Hematopoietic multipotent progenitor cell treated with erythropoietin and hydrocortisone succinate and interleukin-3 and kit ligand, for 15 days (in vitro differentiated cells): Measurements from ENCODE around the gene SHROOM3.
"Not testable (repeated sequence)": the region's sequence is repeated elsewhere in the genome, so short reads cannot be mapped to it uniquely, and the experiment has no call there.

Experiments
- DNase-seq: peaks from one replicate; pipeline ENCODE4 v3.0.0-alpha.2; 2015; ENCODE audit warnings: low spot score

Gene SHROOM3

GRCh38 chr4:76723924-76724323, 288.9 kb downstream of the SHROOM3 start:
- no peak for DNase-seq

DNA sequence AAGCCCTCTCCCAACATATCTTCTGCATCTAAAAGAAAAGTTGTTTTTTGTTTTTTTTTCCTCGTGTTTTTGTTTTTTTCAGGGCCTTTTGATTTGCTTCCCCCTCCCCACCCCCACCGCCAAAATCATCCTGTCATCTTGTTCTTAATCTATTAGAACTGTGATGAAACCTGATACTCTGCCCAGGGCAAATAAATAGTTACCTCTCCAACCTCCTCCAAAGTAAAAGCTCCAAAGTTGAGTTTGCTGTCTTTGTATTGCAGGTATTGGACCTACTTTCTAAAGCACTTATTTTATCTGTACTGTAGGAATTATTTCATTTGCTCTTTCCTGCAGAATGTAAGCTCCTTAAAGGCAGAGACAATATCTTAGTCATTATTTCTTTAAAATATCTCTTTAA, 290.0 kb downstream of the SHROOM3 start:
- no peak for DNase-seq

- no peak for DNase-seq
Observed at GRCh38 chr4:76726176-76726575, 291.1 kb downstream of the SHROOM3 start.

GRCh38 chr4:76726631-76727030, 291.6 kb downstream of the SHROOM3 start:
- no peak for DNase-seq

GRCh38 chr4:76727934-76728333, 292.9 kb downstream of the SHROOM3 start:
- DNase-seq = not testable (repeated sequence)

GRCh38 chr4:76729460-76729859, 294.4 kb downstream of the SHROOM3 start:
- DNase-seq = no peak

DNA sequence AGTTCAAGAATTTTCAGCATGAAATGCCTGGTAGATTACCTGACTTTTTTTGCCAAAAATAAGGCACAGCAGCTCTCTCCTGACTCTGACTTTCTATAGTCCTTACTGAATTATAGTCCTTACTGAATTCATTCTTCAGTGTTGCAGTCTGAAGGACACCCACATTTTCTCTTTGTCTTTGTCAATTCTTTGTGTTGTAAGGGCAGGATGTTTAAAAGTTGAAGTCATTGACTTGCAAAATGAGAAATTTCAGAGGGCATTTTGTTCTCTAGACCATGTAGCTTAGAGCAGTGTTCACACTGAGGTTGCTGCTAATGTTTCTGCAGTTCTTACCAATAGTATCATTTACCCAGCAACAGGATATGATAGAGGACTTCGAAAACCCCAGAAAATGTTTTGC, 295.0 kb downstream of the SHROOM3 start:
- no peak for DNase-seq

GRCh38 chr4:76732246-76732645, 297.2 kb downstream of the SHROOM3 start:
- DNase-seq = no peak

DNA sequence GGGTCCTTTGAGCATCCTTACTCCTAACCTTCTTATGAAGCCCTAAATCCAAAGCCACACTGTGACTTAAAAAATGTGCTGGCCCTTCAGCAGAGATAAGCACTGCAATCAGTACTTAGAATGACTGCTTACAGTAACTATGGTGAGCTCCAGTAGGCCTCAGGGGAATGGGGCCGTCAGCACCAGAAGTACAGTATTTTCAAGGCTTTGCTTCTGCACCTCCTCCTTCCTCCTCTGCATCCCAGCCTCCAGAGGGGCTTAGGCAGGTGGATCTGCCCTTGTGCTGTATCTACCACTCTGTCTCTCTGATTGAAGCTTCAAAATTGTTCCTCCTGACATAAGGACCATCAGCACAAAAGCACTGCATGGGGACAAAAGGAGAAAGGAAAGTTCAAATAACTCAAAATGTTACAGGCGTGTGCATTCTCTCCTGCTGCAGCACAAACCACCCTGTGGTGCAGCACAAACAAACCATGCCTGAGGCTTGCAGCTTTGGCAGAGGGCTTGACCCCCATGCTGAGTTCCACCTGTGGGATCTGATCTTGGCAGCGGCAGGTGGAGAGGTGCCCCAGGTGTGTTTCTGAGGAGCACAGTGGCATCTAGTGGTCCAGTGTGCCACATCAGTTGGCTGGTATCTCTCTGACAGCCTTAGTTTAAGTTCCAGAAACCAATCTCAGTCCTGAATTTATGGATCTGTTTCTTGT, 298.2 kb downstream of the SHROOM3 start:
- no peak for DNase-seq

DNA sequence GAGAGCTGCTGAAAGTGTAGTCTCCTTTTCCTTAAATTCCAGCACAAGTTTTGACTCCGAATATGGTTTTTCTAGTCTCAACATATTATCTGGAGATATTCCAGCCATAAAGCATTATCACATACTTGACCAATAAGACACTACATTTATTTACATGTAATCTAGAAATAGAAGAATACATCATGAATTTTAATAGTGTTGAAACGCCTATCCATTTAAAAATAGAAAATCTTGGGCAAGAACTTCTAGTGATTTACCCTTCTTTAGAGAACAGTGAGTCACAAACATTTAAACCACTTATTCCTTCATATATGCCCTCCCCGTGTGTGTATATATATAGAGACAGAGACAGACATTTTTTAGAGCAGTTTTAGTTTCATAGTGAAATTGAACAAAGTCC, 301.4 kb downstream of the SHROOM3 start:
- DNase-seq = no peak

- no peak for DNase-seq
Observed at GRCh38 chr4:76737180-76737579, 302.2 kb downstream of the SHROOM3 start.

DNA sequence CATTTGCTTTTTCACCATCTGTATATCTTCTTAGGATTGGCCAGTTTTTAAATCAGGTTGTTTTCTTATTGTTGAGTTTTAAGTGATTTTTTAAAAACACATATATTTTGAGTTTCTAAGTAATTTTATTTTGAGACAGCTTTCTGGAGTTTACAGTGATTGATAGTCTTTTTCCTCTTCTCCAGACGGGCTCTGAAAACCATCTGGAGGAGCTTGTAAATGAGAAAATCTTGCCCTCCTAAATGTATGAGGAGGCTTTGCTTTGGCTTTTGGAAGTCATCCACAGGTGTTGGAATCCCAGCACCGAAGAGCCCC, 302.7 kb downstream of the SHROOM3 start:
- DNase-seq = no peak

DNA sequence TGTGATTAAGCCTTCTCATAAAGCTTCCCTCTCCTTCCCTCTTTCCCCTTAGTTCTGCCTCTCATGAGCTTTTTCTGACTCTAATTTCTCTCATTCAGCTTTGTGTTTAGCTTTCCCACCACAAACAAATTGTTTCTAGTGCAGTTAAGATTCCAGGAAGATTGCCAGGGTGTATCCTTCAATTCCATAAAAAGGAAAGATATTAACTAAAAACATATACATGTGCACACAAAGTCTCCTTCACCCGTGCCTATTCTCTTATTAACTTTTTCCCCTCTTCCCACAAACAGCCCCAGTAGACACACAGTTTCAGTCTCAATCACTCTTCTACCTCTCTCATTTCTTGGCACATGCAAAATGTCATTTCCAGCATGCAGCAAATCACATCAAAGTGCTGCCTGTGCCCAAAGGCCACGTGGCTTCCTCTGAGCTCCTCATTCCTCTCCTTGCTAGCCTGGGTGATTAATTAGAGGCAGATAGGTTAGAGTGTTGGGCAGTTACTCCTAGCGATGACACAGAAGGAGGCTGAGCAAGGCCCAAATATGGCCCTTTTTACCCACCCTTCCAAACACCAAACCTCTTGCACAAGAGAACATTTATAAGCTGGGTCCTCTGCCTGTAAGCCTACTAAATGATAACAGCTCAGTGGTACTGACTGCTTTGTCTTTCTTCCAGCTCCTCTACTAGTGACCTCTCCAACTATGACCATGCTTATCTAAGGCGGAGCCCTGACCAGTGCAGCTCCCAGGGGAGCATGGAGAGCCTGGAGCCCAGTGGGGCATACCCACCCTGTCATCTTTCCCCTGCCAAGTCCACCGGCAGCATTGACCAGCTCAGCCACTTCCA, 303.3 kb downstream of the SHROOM3 start:
- DNase-seq = no peak

- no peak for DNase-seq
Observed at GRCh38 chr4:76740192-76740591, 305.2 kb downstream of the SHROOM3 start.

DNA sequence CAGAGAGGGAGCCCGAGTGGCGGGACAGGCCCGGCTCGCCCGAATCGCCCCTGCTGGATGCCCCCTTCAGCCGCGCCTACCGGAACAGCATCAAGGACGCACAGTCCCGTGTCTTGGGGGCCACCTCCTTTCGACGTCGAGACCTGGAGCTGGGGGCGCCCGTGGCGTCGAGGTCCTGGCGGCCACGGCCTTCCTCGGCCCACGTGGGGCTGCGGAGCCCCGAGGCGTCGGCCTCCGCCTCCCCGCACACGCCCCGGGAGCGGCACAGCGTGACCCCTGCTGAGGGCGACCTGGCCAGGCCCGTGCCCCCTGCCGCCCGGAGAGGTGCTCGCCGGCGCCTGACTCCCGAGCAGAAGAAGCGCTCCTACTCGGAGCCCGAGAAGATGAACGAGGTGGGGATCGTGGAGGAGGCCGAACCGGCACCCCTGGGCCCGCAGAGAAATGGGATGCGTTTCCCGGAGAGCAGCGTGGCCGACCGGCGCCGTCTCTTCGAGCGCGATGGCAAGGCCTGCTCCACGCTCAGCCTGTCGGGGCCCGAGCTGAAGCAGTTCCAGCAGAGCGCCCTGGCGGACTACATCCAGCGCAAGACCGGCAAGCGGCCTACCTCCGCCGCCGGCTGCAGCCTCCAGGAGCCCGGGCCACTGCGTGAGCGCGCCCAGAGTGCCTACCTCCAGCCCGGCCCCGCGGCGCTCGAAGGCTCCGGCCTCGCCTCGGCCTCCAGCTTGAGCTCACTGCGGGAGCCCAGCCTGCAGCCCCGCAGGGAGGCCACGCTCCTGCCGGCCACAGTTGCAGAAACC, 306.0 kb downstream of the SHROOM3 start:
- DNase-seq = no peak

DNA sequence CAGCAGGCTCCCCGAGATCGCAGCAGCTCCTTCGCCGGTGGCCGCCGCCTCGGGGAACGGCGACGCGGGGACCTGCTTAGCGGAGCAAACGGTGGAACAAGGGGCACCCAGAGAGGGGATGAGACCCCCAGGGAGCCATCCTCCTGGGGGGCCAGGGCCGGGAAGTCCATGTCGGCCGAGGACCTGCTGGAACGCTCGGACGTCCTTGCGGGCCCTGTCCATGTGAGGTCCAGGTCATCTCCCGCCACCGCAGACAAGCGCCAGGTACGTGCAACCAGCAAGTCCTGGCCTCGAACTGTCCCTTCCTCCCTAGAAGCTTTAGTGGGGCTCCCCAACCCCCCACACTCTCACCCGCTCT, 306.6 kb downstream of the SHROOM3 start:
- no peak for DNase-seq

GRCh38 chr4:76744241-76744921, 309.4 kb downstream of the SHROOM3 start:
- no peak for DNase-seq

DNA sequence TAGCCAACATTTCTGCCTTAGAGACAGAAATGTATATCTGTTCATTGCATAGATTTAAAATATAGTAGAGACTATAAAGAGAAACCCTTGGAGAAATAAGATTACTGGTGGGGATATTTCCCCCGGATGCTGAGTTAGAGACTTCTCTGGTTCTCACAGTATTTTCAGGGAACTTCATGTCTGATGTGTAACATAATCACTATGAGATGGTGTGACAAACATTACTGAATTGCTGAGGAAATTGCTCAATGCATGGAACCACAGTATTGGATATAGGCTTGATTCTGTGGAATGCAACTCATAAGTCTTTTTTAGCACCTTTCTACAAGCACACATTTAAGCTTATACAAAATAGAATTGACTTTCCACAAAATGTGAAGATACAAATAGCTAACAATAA, 310.2 kb downstream of the SHROOM3 start:
- no peak for DNase-seq

GRCh38 chr4:76747563-76747962, 312.5 kb downstream of the SHROOM3 start:
- DNase-seq = no peak

- no peak for DNase-seq
Observed at GRCh38 chr4:76748649-76749048, 313.6 kb downstream of the SHROOM3 start.

DNA sequence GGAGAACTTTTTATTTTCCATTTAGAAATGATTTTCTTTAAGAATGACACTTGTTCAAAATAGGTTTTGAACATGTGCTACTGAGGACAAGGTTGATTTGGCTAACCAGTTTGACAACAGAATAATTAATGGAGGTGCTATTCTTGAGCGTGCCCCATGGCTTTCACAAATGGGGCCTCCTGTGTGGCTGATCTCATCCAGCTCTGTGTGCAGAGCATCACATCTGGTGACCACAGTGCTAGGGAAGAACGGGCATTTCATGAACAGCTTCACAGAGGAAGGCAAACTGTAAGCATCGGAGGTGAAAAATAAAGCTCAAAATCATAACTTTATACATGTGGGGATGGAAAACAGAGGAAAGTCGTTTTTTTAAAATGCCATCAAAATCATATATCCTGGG, 314.3 kb downstream of the SHROOM3 start:
- no peak for DNase-seq

DNA sequence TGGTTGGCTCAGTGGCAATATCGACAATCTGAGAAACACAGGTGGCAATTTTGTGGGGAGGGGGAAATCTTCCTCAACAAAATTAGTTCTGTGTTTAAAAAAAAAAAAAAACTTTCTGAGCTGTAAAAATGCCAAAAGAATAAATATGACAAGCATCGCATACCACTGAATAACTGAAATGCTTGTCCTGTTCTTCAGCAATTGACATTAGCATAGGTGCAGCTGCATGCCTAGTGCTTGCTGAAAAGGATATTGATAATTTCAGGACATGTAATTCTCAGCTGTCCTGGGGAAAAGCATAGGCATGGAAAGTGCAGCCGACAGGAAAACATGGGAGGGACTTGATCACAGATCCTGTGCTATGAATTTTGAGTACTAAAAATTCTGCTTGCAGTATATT, 315.7 kb downstream of the SHROOM3 start:
- no peak for DNase-seq
